Measurements from ENCODE around the gene KREMEN2. TPM values are rescaled to one million over a fixed set of nuclear protein-coding genes. Genes with fewer than 3 reads are reported as not detected.

KREMEN2 gene
- polyA plus RNA-seq, 3 donors: 0.09 TPM; not detected in 2

- no peak overlapping the region for H3K27ac ChIP-seq (ENCODE audit: low read depth in 1 of 2, low read length in 2 of 2)
- no peak overlapping the region for H3K9ac ChIP-seq (ENCODE audit: insufficient read depth, low read length, poor library complexity, severe bottlenecking)
- peaks cover 60 to 90% of the 10 kb centered on the region in 2 donors for H3K36me3 Mint-ChIP-seq
- H3K4me3 ChIP-seq (replicated peaks in 1 of 3; ENCODE audit: low read depth in 2 of 3, low read length in 3 of 3): no peak overlapping the region
- H3K27ac Mint-ChIP-seq: no peak overlapping the region
- H3K27me3 ChIP-seq (ENCODE audit: control insufficient read depth in 2 of 2, insufficient read depth in 2 of 2, low read length in 2 of 2): no peaks in the 10 kb centered on the region
- intact Hi-C loops (cut with micrococcal nuclease): no loop called here
- peaks cover 0 to 2% (median 0%) of the 10 kb centered on the region in 3 donors for H3K27me3 Mint-ChIP-seq (ENCODE audit: low read depth in 3 of 3)
- H3K9me3 Mint-ChIP-seq: no peaks in the 10 kb centered on the region
- H3K36me3 ChIP-seq (replicated peaks in 1 of 2; ENCODE audit: control insufficient read depth in 1 of 2, insufficient read depth in 2 of 2, low read length in 2 of 2): peaks cover 52 to 88% of the 10 kb centered on the region in 2 donors
- DNase-seq: no peak
- WGBS (ENCODE audit: insufficient coverage): 95% methylated on average over 18 of the region's 24 CpGs
- H3K79me2 ChIP-seq (ENCODE audit: insufficient read depth, low read length): no peaks in the 10 kb centered on the region
- H3K9me3 ChIP-seq (replicated peaks in 1 of 2; ENCODE audit: control insufficient read depth in 1 of 2, insufficient read depth in 1 of 2, low read length in 2 of 2): no peaks in the 10 kb centered on the region
- no peaks in the 10 kb centered on the region for H3K4me1 ChIP-seq (ENCODE audit: control insufficient read depth in 1 of 2, insufficient read depth in 2 of 2, low read length in 2 of 2)
- H3K4me1 Mint-ChIP-seq: no peaks in the 10 kb centered on the region
- no peak for TF ChIP-seq CTCF (IDR thresholded peaks at IDR 0.05)
- H3K4me2 ChIP-seq (replicated peaks; ENCODE audit: extremely low read depth, low read length, poor library complexity, severe bottlenecking): no peak overlapping the region
- no peak overlapping the region for H3K4me3 Mint-ChIP-seq
- no peaks in the 10 kb centered on the region for H4K20me1 ChIP-seq (ENCODE audit: insufficient read depth, low read length)
- no peak overlapping the region for H2AFZ ChIP-seq (ENCODE audit: insufficient read depth, low read depth, low read length, poor library complexity, severe bottlenecking)
Measured at GRCh38 chr16:2937170-2937569, 26.9 kb upstream of the KREMEN2 start.

DNA sequence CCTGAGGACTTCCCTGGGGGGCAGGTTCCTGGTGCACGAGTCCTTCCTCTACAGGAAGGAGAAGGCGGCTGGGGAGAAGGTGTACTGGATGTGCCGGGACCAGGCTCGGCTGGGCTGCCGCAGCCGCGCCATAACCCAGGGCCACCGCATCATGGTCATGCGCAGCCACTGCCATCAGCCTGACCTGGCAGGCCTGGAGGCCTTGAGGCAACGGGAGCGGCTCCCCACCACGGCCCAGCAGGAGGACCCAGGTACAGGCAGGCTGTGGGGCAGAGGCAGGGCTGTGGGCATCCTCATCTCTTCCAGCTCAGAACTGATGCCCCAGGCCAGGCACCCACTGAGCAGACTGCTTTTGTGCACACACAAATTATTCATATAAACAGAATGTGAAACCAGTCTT is 25.9 kb upstream of the KREMEN2 start:
- Histone ChIP-seq H2AFZ (ENCODE audit: insufficient read depth, low read depth, low read length, poor library complexity, severe bottlenecking) (no peak overlapping the region), H3K9me3 (replicated peaks in 1 of 2; ENCODE audit: control insufficient read depth in 1 of 2, insufficient read depth in 1 of 2, low read length in 2 of 2) (no peaks in the 10 kb centered on the region), H3K9ac (ENCODE audit: insufficient read depth, low read length, poor library complexity, severe bottlenecking) (no peak overlapping the region), H3K27ac (ENCODE audit: low read depth in 1 of 2, low read length in 2 of 2) (no peak overlapping the region), H3K27me3 (ENCODE audit: control insufficient read depth in 2 of 2, insufficient read depth in 2 of 2, low read length in 2 of 2) (no peaks in the 10 kb centered on the region), H3K4me1 (ENCODE audit: control insufficient read depth in 1 of 2, insufficient read depth in 2 of 2, low read length in 2 of 2) (no peaks in the 10 kb centered on the region), H4K20me1 (ENCODE audit: insufficient read depth, low read length) (no peaks in the 10 kb centered on the region), H3K36me3 (replicated peaks in 1 of 2; ENCODE audit: control insufficient read depth in 1 of 2, insufficient read depth in 2 of 2, low read length in 2 of 2) (peaks cover 56 to 95% of the 10 kb centered on the region in 2 donors), H3K4me2 (replicated peaks; ENCODE audit: extremely low read depth, low read length, poor library complexity, severe bottlenecking) (no peak overlapping the region), H3K4me3 (replicated peaks in 1 of 3; ENCODE audit: low read depth in 2 of 3, low read length in 3 of 3) (no peak overlapping the region), H3K79me2 (ENCODE audit: insufficient read depth, low read length) (no peaks in the 10 kb centered on the region)
- H3K27ac Mint-ChIP-seq: peak overlapping the region in 1 of 7 donors; percentile 25
- peaks cover 61 to 90% of the 10 kb centered on the region in 2 donors for H3K36me3 Mint-ChIP-seq
- no peak for TF ChIP-seq CTCF (IDR thresholded peaks at IDR 0.05)
- no peak overlapping the region for H3K4me3 Mint-ChIP-seq
- intact Hi-C loops (cut with micrococcal nuclease): no loop called here
- no peaks in the 10 kb centered on the region for H3K4me1 Mint-ChIP-seq
- H3K9me3 Mint-ChIP-seq: no peaks in the 10 kb centered on the region
- H3K27me3 Mint-ChIP-seq (ENCODE audit: low read depth in 3 of 3): peaks cover 0 to 2% (median 0%) of the 10 kb centered on the region in 3 donors
- no peak for DNase-seq
- 93% methylated on average over 7 of the region's 12 CpGs for WGBS (ENCODE audit: insufficient coverage)
